GM20431 (cell line): ENCODE measurements around the gene RNASE13.
"Not testable (repeated sequence)": the region's sequence is repeated elsewhere in the genome, so short reads cannot be mapped to it uniquely, and the experiment has no call there.

ENCODE experiments used
- in situ Hi-C: fragments of 300-500 bp; cut with MseI, MboI; formaldehyde crosslinking; loops from one replicate; pipeline ENCODE4 v1.15.0; 2020; ENCODE audit warnings: low sequenced_read_pairs; ENCODE audit not compliant: unreplicated experiment

Gene RNASE13

DNA sequence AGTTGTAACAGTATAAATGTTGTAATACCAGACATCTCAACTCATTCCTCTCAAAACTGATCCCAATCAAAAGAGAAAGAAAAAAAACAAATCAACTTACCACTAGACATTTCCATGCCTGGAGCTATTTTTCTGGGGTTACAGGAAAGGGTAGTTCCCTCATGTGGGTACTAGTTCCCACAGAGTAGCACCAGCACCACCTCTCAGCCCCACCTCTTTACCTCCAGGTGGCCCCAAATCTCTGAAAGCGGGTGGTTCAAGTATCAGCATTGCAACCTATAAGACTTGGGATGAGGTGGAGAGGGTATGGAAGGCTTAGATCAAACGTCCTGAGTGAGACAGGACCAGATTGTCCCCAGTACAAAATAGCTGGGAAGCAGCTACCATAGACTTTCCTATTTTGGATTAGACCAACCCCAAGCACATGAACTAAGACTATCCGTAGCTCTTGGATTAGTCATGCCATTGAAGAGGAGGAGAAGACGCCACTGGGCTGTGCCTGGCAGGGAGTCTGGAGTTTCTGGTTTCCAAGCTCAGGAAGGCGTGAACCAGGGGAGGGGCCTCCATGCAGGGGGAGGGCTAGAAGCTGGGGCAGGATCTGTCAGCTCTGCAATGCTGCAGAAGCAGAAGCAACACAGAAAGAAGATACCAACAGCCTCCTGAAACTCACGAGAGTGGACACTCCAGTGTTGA lies 35.8 kb downstream of the RNASE13 start, which contains the start of gene SLC39A2:
Gene SLC39A2, plus strand, starts transcription at position 620 of the 693 bp plus-strand sequence. CDS start 154 bp downstream, outside the sequence.
- in situ Hi-C loops: no loop called here

DNA sequence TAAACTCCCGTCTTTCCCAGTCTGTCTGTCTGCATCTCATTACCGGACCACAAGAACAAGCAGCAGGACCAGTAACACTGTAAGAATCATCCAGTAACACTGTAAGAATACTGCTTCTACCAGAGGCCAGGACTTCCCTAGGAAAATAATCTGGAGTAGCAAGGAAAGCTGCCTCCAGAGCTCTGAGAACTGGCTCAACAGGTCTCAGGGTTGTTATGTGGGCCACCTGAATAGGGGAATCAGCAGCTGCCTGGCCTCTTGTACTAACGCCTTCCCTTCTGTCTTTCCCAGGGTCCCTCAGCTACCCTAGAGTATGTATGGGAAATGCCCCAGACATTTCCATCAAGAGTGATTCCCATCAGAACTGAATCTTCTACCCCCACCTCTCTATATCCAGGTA lies 36.5 kb downstream of the RNASE13 start:
- in situ Hi-C loops: no loop called here

DNA sequence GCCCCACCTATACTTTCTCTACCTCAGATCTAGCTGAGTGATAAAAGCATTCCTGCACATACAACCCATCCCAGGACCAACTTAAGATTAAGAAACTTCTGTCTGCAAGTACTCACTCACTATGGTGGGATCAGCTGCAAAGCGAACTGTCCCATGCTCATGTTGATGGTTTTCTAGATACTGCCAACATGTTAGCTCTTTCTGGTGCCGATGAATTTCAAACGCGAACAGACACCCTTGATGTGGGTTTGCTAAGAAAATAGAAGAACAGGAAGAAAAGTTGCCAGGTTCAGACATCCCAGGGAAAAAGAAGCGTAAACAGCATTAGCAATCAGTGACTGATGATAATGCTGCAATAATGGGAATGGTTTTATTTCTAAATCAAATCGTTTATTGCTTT lies 37.0 kb downstream of the RNASE13 start:
- in situ Hi-C loops: no loop called here

DNA sequence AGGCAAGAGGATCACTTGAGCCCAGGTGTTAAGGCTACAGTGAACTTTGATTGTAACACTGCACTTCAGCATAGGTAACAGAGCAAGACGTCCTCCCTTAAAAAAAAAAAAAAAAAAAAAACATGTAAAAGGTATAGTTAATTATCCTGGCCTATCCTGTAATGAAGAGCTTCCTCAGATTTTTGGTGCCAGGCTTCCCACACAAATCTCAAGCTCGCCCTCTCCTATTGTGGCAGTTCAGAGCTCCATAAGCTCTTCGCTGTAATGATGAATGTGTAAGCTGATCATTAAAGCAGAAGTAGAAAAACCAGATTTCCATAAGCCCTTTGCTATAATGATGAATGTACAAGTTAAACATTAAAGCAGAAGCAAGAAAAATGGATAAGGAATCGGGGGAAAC lies 37.5 kb downstream of the RNASE13 start:
- in situ Hi-C loops: no loop called here

DNA sequence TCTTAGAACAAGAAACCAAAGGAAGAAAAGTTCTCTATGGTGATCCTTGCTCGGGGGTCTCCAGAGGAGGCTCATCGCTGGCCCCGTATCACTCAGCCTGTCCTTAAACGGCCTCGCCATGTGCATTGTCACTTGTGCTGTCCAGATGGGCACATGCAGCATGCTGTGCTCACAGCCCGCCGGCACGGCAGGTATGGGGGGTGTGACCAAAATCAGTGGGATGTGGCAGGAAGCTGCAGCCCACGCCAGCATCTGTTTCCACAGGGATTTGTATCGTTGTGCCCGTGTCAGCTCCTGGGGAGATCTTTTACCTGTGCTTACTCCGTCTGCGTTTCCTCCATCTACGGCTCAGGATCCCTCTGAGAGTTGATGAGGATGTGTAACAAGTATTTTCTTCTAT lies 38.1 kb downstream of the RNASE13 start:
- in situ Hi-C loops: no loop called here

DNA sequence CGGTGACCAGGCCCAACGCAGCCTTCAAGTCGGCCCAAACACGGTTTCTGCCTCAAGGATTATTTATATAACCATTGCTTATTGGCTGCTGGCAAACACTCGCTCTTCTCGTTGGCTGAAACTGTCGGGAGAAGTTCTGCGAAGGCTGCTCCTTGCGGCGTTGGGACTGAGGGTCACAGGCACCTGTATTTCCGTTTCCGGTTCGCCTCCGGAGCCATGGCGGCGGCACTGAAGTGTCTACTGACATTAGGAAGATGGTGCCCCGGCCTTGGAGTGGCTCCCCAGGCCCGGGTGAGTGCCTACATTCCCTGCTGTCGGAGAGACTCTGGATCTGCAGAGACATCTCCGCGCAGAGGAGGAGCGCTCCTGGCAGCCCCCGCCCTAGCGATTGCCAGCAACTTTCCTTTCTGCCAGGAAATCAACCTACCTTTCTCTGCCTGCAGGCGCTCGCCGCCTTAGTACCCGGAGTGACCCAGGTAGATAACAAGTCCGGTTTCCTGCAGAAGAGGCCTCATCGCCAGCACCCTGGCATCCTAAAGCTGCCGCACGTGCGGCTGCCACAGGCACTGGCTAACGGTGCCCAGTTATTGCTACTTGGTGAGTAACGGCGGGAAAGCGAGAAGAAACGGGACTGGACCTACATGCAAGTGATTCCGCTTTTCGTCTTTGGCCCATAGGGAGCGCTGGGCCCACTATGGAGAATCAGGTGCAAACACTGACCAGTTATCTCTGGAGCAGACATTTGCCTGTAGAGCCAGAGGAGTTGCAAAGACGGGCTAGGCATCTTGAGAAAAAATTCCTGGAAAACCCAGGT lies 44.6 kb downstream of the RNASE13 start, which contains the start of gene METTL17:
Gene METTL17, plus strand, starts transcription at position 194 of the 814 bp plus-strand sequence. Its CDS starts 23 bp downstream, at position 217.
- in situ Hi-C loops: no loop called here

DNA sequence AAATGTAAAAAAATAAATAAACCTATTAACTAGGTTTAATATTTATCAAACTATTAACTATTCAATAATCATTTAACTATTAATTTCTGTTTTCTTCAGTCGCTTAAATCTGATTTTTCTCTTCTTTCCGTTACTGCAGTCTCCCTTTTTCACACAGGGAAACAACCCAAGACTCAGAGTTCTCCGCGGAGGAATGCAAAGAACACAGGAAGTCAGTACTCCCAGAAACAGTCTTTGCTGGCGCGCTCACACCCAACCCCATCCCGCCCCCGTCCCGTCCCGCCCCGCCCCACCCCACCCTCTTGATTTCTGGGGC lies 45.2 kb downstream of the RNASE13 start:
- in situ Hi-C loops: no loop called here

DNA sequence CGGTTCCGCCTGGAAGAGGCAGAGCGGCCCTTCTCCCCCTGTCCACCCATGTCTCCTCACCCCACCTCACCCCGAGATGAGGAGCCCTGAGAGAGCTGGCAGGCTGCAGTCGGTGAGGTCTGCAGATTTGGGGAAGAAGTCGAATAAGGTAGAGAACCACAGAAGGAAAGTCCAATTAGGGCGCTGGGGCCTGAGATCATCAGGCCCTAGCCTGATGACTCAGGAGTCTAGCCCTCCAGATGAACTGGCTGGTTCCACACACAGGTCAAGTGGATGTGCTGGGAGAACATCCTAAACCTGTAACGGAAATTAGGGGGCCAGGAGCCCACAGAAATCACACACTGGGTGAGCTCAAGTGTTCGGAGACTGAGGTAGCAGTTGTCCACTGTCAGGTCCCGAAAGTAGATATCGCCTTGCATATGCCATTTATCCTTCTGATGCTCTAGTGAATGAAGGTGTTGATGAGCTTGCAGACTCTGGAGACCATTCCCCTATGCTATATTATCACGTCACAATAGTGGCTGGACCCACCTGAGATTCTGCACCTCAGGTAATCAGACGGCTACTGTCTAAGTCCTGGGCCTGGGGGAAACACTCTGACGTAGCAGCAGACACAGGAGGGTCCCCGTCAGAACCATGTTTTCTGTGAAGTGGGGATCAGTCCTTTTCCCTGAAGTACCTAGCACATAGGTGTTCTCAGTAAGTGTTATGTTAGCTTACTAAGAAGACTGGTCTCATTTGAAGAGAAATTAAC lies 45.7 kb downstream of the RNASE13 start:
- in situ Hi-C loops: no loop called here

DNA sequence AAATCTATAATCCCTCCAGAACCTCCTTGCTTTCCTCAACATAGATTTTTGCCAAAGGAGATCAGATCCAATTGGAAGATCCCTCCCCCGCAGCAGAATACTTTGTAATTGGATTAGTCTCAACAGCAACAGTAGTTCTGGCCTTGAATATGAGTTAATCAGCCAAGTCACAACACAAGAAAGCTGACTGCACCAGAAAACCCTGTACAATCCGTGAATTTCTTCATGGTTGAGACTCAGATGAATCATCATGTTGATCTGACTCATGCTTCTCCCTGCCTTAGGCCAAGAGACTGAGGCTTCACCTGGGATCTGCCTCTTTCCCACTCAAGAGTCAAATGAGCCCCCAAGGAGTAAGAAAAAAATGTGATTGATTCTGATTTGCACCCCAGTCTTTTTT lies 47.8 kb downstream of the RNASE13 start:
- in situ Hi-C loops: no loop called here

DNA sequence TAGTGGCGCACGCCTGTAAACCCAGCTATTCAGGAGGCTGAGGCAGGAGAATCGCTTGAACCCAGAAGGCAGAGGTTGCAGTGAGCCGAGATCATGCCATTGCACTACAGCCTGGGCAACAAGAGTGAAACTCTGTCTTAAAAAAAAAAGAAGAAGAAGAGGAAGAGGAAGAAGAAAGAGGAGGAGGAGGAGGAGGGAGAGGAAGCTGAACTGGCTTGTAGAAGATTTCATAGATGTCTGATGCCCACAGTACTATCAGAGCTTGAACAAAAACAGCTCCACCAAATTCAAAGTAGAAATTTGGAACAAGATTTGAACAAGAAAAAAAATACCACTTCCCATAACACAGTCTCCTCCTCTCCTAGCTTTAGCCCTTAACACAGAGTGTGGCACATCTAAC lies 49.0 kb downstream of the RNASE13 start:
- in situ Hi-C loops: not testable (repeated sequence)
